Duodenal mucosa (tissue), 2 donors: ENCODE measurements around the gene AGBL1.
"Not testable (repeated sequence)": the region's sequence is repeated elsewhere in the genome, so short reads cannot be mapped to it uniquely, and the experiment has no call there.

Experiments
- H3K27ac ChIP-seq: one replicate; pipeline ENCODE4 v1.7.0; 2013; ENCODE audit warnings: low read depth, low read length
- H3K27me3 ChIP-seq, 2 donors: one replicate each; pipeline ENCODE4 v1.7.0; 2013; ENCODE audit warnings: low read length in 2 of 2, control low read depth in 1 of 2; ENCODE audit not compliant: insufficient read depth in 2 of 2, control insufficient read depth in 1 of 2
- H3K36me3 ChIP-seq, 2 donors: one replicate each; pipeline ENCODE4 v1.7.0; 2013; ENCODE audit warnings: low read length in 2 of 2, control low read depth in 1 of 2; ENCODE audit not compliant: insufficient read depth in 2 of 2, control insufficient read depth in 1 of 2
- H3K4me1 ChIP-seq, 2 donors: one replicate each; pipeline ENCODE4 v1.7.0; 2013; ENCODE audit warnings: low read length in 2 of 2, control low read depth in 1 of 2; ENCODE audit not compliant: insufficient read depth in 2 of 2, control insufficient read depth in 1 of 2
- H3K4me3 ChIP-seq, 2 donors: one replicate each; pipeline ENCODE4 v1.7.0; 2013; ENCODE audit warnings: low read length in 2 of 2, low read depth in 1 of 2
- H3K9ac ChIP-seq, 2 donors: one replicate each; pipeline ENCODE4 v1.7.0; 2013; ENCODE audit warnings: low read length in 2 of 2, low read depth in 1 of 2
- H3K9me3 ChIP-seq, 2 donors: one replicate each; pipeline ENCODE4 v1.7.0; 2013; ENCODE audit warnings: low read length in 2 of 2, control low read depth in 1 of 2; ENCODE audit not compliant: control insufficient read depth in 1 of 2

AGBL1 gene

GRCh38 chr15:86080302-86080701, 631 bp downstream of the AGBL1 start:
- H3K27me3 ChIP-seq: no peaks in the 10 kb centered on the region

GRCh38 chr15:86082619-86083380, 3.1 kb downstream of the AGBL1 start:
- no peak overlapping the region for H3K4me3 ChIP-seq

More at GRCh38 chr15:86080302-86080701, 631 bp downstream of the AGBL1 start:
- Histone ChIP-seq H3K4me1 (no peaks in the 10 kb centered on the region), H3K9me3 (no peaks in the 10 kb centered on the region), H3K9ac (no peak overlapping the region), H3K36me3 (no peaks in the 10 kb centered on the region), H3K4me3 (no peak overlapping the region), H3K27ac (no peak overlapping the region)

GRCh38 chr15:86087808-86088207, 8.1 kb downstream of the AGBL1 start:
- Histone ChIP-seq H3K9me3 (no peaks in the 10 kb centered on the region), H3K4me3 (no peak overlapping the region), H3K4me1 (no peaks in the 10 kb centered on the region), H3K27me3 (no peaks in the 10 kb centered on the region), H3K36me3 (no peaks in the 10 kb centered on the region), H3K9ac (no peak overlapping the region), H3K27ac (no peak overlapping the region)

More at GRCh38 chr15:86082619-86083380, 3.1 kb downstream of the AGBL1 start:
- Histone ChIP-seq H3K27ac (no peak overlapping the region), H3K4me1 (no peaks in the 10 kb centered on the region), H3K27me3 (no peaks in the 10 kb centered on the region), H3K9me3 (no peaks in the 10 kb centered on the region), H3K36me3 (no peaks in the 10 kb centered on the region), H3K9ac (no peak overlapping the region)

GRCh38 chr15:86089422-86089821, 9.8 kb downstream of the AGBL1 start:
- Histone ChIP-seq H3K36me3 (no peaks in the 10 kb centered on the region), H3K9me3 (no peaks in the 10 kb centered on the region), H3K4me1 (no peaks in the 10 kb centered on the region), H3K27ac (no peak overlapping the region), H3K4me3 (no peak overlapping the region), H3K9ac (no peak overlapping the region), H3K27me3 (no peaks in the 10 kb centered on the region)

GRCh38 chr15:86101818-86102217, 22.1 kb downstream of the AGBL1 start:
- H3K36me3 ChIP-seq: no peaks in the 10 kb centered on the region
- H3K9me3 ChIP-seq: no peaks in the 10 kb centered on the region
- no peak overlapping the region for H3K4me3 ChIP-seq

GRCh38 chr15:86103825-86104224, 24.2 kb downstream of the AGBL1 start:
- Histone ChIP-seq H3K4me3 (no peak overlapping the region), H3K27ac (no peak overlapping the region), H3K36me3 (no peaks in the 10 kb centered on the region), H3K9ac (no peak overlapping the region), H3K27me3 (no peaks in the 10 kb centered on the region), H3K9me3 (no peaks in the 10 kb centered on the region), H3K4me1 (no peaks in the 10 kb centered on the region)

More at GRCh38 chr15:86101818-86102217, 22.1 kb downstream of the AGBL1 start:
- Histone ChIP-seq H3K9ac (no peak overlapping the region), H3K27me3 (no peaks in the 10 kb centered on the region), H3K4me1 (no peaks in the 10 kb centered on the region), H3K27ac (no peak overlapping the region)

- no peaks in the 10 kb centered on the region for H3K36me3 ChIP-seq
- no peak overlapping the region for H3K27ac ChIP-seq
- no peaks in the 10 kb centered on the region for H3K4me1 ChIP-seq
- H3K9me3 ChIP-seq: no peaks in the 10 kb centered on the region
- no peaks in the 10 kb centered on the region for H3K27me3 ChIP-seq
- H3K4me3 ChIP-seq: no peak overlapping the region
- H3K9ac ChIP-seq: no peak overlapping the region
Measured at GRCh38 chr15:86106306-86106705, 26.6 kb downstream of the AGBL1 start.

GRCh38 chr15:86115145-86115801, 35.6 kb downstream of the AGBL1 start:
- no peak overlapping the region for H3K4me3 ChIP-seq
- H3K9ac ChIP-seq: no peak overlapping the region
- H3K36me3 ChIP-seq: no peaks in the 10 kb centered on the region
- H3K27me3 ChIP-seq: no peaks in the 10 kb centered on the region
- no peaks in the 10 kb centered on the region for H3K9me3 ChIP-seq
- H3K27ac ChIP-seq: no peak overlapping the region
- H3K4me1 ChIP-seq: no peaks in the 10 kb centered on the region

- Histone ChIP-seq H3K27me3 (no peaks in the 10 kb centered on the region), H3K36me3 (no peaks in the 10 kb centered on the region), H3K27ac (no peak overlapping the region), H3K4me3 (no peak overlapping the region), H3K9me3 (no peaks in the 10 kb centered on the region), H3K4me1 (no peaks in the 10 kb centered on the region), H3K9ac (no peak overlapping the region)
Measured at GRCh38 chr15:86121568-86122225, 42.0 kb downstream of the AGBL1 start.

GRCh38 chr15:86122691-86123391, 43.2 kb downstream of the AGBL1 start:
- H3K9ac ChIP-seq, H3K27ac ChIP-seq, H3K4me1 ChIP-seq, H3K4me3 ChIP-seq, H3K27me3 ChIP-seq, H3K36me3 ChIP-seq, H3K9me3 ChIP-seq: not testable (repeated sequence)
